SU-DHL-6 (cell line): ENCODE results near the gene LAPTM5.

ENCODE experiments used
- CTCF ChIP-seq: fragments of 200-600 bp; sonication (generic); IDR thresholded peaks from one replicate; pipeline ENCODE4 v1.5.1; 2017; ENCODE audit warnings: antibody characterized with exemption, mild to moderate bottlenecking, low read length, moderate library complexity; ENCODE audit not compliant: insufficient read depth, poor library complexity, severe bottlenecking
- EZH2phosphoT487 ChIP-seq: fragments of 200-600 bp; sonication (generic), shearing (Covaris generic); conservative IDR thresholded peaks from 2 replicates; pipeline ENCODE4 v1.6.1; 2018; ENCODE audit warnings: mild to moderate bottlenecking, antibody characterized with exemption, low read length, moderate library complexity, mixed read lengths

- no peak for TF ChIP-seq CTCF
- TF ChIP-seq EZH2phosphoT487 = no peak
These were observed 29.2 kb downstream of the LAPTM5 start for GRCh38 chr1:30728340-30728739.
